Liver (tissue), 9 donors: ENCODE measurements around the gene PKD1L1. TPM values are rescaled to one million over a fixed set of nuclear protein-coding genes. Genes with fewer than 3 reads are reported as not detected.

ENCODE experiments used
- DNase-seq: peaks from one replicate; pipeline ENCODE4 v3.0.0-alpha.2; 2017; ENCODE audit warnings: low spot score
- H3K27ac ChIP-seq, 2 donors: one replicate each; pipeline ENCODE4 v1.7.0; 2013; ENCODE audit warnings: inconsistent platforms in 2 of 2, low read length in 2 of 2, control low read depth in 1 of 2, low read depth in 1 of 2, mild to moderate bottlenecking in 1 of 2
- H3K27me3 ChIP-seq, 4 donors: one replicate each; pipeline versions ENCODE4 v1.6.1 to v1.7.0; 2013; ENCODE audit warnings: low read length in 3 of 4, inconsistent platforms in 1 of 4, mild to moderate bottlenecking in 1 of 4, moderate library complexity in 1 of 4; ENCODE audit not compliant: control insufficient read depth in 4 of 4, insufficient read depth in 4 of 4
- H3K36me3 ChIP-seq, 4 donors: one replicate each; pipeline versions ENCODE4 v1.6.1 to v1.7.0; 2013; ENCODE audit warnings: low read length in 3 of 4, mild to moderate bottlenecking in 3 of 4, low read depth in 1 of 4, moderate library complexity in 1 of 4; ENCODE audit not compliant: control insufficient read depth in 4 of 4, insufficient read depth in 3 of 4
- H3K4me1 ChIP-seq, 4 donors: one replicate each; pipeline versions ENCODE4 v1.6.1 to v1.7.0; 2013; ENCODE audit warnings: low read length in 3 of 4, mild to moderate bottlenecking in 3 of 4, moderate library complexity in 1 of 4; ENCODE audit not compliant: control insufficient read depth in 4 of 4, insufficient read depth in 4 of 4
- H3K4me3 ChIP-seq, 3 donors: one replicate each; pipeline versions ENCODE4 v1.6.1 to v1.7.0; 2013; ENCODE audit warnings: low read length in 3 of 3, control low read depth in 1 of 3, low read depth in 1 of 3, mild to moderate bottlenecking in 1 of 3
- H3K9ac ChIP-seq, 2 donors: one replicate each; pipeline ENCODE4 v1.7.0; 2013; ENCODE audit warnings: low read length in 2 of 2, mild to moderate bottlenecking in 2 of 2, moderate library complexity in 2 of 2, control low read depth in 1 of 2, low read depth in 1 of 2
- H3K9me3 ChIP-seq, 4 donors: one replicate each; pipeline versions ENCODE4 v1.6.1 to v1.7.0; 2013; ENCODE audit warnings: low read length in 3 of 4; ENCODE audit not compliant: control insufficient read depth in 4 of 4
- GABPA ChIP-seq, 2 donors: IDR thresholded peaks in 1 of 2; conservative IDR thresholded peaks in 1 of 2; 2 replicates each; pipeline ENCODE4 v1.6.1; 2016; ENCODE audit warnings: antibody characterized with exemption in 2 of 2, mild to moderate bottlenecking in 1 of 2, moderate library complexity in 1 of 2
- NR2F2 ChIP-seq: IDR thresholded peaks from 2 replicates; pipeline ENCODE4 v1.6.1; 2016; ENCODE audit warnings: antibody characterized with exemption
- RXRA ChIP-seq, 2 donors: IDR thresholded peaks; 2 replicates each; pipeline ENCODE4 v1.6.1; 2017 to 2018; ENCODE audit warnings: antibody characterized with exemption in 2 of 2, mild to moderate bottlenecking in 1 of 2
- SP1 ChIP-seq: IDR thresholded peaks from 2 replicates; pipeline ENCODE4 v1.6.1; 2018; ENCODE audit warnings: antibody characterized with exemption, mild to moderate bottlenecking
- YY1 ChIP-seq: IDR thresholded peaks from 2 replicates; pipeline ENCODE4 v1.6.1; 2016; ENCODE audit warnings: antibody characterized with exemption, mild to moderate bottlenecking
- WGBS: extraction: QIAGEN DNeasy Blood & Tissue Kit; methylation state at CpG from one replicate; pipeline ENCODE4 v1.1.7; 2013; 5-methylcytosine and 5-hydroxymethylcytosine counted together
- polyA plus RNA-seq, 2 donors: library from polyadenylated mRNA; stranded (reverse) in 1 of 2; unstranded in 1 of 2; fragments of 200-250 nt in 1 of 2; fragments of >200 nt in 1 of 2; fragmentation: Nextera tagmentation in 1 of 2; extraction: Ambion mirVana in 1 of 2; gene quantifications; one replicate each; pipeline versions ENCODE4 v1.2.1 to v1.2.3, GENCODE V29; 2013 to 2015
- total RNA-seq, 2 donors: library from RNA; depleted of rRNA; stranded (reverse); fragments of >200 nt; gene quantifications; one replicate each; pipeline ENCODE4 v1.2.3, GENCODE V29; 2014
- TF ChIP-seq, protein P1 (sequence below): IDR thresholded peaks from 2 replicates; pipeline ENCODE4 v1.6.1; 2016; ENCODE audit warnings: antibody characterized with exemption
- TF ChIP-seq, protein P2 (sequence below): fragments of 150-350 bp; IDR thresholded peaks from 2 replicates; pipeline ENCODE4 v1.5.1; 2017; ENCODE audit warnings: improper control_type of control experiment, low read depth, low read length; ENCODE audit not compliant: missing input control
- TF ChIP-seq, protein P3 (sequence below): IDR thresholded peaks from 2 replicates; pipeline ENCODE4 v1.6.1; 2016; ENCODE audit warnings: antibody characterized with exemption
- donor health status: healthy.
- donor health status: healthy.
- donor health status: healthy.
- donor health status: healthy.
- donor health status: healthy.

Gene PKD1L1
- total and polyA plus RNA-seq, 4 donors, result 0.08 to 0.25 (median 0.11) TPM

DNA sequence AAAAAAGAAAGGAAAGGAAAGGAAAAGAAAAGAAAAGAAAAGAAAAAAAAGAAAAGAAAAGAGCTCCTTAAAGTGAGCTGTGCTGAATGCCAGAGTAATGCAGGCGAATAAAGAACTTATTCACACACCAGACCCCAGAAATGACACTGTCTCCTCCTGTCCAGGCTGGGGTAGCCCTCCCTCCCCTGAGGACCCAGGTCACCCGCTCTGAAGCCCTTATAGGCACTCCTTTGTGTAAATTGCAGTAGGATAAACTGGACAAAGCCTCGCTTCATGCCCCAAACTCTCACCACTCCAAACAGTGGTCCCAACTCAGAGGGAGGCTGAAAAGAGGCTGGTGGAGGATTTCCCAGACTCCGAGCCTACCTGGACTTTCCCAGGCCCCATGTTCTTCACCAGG is 46.3 kb downstream of the PKD1L1 start:
- Histone ChIP-seq H3K4me3 (no peak overlapping the region), H3K27ac (no peak overlapping the region), H3K4me1 (no peaks in the 10 kb centered on the region), H3K27me3 (no peaks in the 10 kb centered on the region), H3K36me3 (no peaks in the 10 kb centered on the region), H3K9ac (no peak overlapping the region), H3K9me3 (no peaks in the 10 kb centered on the region)
- TF ChIP-seq RXRA (IDR thresholded peaks at IDR 0.05), result no peak
- TF ChIP-seq, protein P1, sequence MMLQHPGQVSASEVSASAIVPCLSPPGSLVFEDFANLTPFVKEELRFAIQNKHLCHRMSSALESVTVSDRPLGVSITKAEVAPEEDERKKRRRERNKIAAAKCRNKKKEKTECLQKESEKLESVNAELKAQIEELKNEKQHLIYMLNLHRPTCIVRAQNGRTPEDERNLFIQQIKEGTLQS, result no peak
- TF ChIP-seq, protein P2, sequence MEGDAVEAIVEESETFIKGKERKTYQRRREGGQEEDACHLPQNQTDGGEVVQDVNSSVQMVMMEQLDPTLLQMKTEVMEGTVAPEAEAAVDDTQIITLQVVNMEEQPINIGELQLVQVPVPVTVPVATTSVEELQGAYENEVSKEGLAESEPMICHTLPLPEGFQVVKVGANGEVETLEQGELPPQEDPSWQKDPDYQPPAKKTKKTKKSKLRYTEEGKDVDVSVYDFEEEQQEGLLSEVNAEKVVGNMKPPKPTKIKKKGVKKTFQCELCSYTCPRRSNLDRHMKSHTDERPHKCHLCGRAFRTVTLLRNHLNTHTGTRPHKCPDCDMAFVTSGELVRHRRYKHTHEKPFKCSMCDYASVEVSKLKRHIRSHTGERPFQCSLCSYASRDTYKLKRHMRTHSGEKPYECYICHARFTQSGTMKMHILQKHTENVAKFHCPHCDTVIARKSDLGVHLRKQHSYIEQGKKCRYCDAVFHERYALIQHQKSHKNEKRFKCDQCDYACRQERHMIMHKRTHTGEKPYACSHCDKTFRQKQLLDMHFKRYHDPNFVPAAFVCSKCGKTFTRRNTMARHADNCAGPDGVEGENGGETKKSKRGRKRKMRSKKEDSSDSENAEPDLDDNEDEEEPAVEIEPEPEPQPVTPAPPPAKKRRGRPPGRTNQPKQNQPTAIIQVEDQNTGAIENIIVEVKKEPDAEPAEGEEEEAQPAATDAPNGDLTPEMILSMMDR, result no peak
- 95% methylated on average over 4 of the region's 4 CpGs for WGBS
- no peak for DNase-seq

DNA sequence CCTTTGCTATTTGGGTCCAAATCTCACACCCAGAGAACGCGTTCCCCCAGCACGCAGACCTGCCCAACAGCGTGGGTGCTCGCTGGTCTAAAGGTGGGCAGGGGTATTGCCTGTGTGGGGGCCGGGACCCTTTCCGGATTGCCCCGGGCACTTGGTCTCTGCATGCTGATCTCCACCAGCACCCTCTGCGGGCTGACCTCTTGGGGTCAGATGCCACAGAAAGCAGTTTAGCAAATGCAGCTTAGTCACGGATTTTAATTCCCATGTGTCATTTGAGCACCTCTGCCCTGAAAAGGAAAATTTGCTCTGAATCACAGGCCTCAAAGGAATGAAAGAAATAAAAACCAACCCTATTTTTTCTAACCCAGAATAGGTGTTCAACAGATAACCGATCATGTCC is 46.7 kb downstream of the PKD1L1 start:
- Histone ChIP-seq H3K9me3 (no peaks in the 10 kb centered on the region), H3K9ac (no peak overlapping the region), H3K4me3 (no peak overlapping the region), H3K4me1 (no peaks in the 10 kb centered on the region), H3K27ac (no peak overlapping the region), H3K36me3 (no peaks in the 10 kb centered on the region), H3K27me3 (no peaks in the 10 kb centered on the region)
- DNase-seq, result no peak
- TF ChIP-seq SP1, result no peak
- no peak for TF ChIP-seq NR2F2
- 85% methylated on average over 11 of the region's 11 CpGs for WGBS

DNA sequence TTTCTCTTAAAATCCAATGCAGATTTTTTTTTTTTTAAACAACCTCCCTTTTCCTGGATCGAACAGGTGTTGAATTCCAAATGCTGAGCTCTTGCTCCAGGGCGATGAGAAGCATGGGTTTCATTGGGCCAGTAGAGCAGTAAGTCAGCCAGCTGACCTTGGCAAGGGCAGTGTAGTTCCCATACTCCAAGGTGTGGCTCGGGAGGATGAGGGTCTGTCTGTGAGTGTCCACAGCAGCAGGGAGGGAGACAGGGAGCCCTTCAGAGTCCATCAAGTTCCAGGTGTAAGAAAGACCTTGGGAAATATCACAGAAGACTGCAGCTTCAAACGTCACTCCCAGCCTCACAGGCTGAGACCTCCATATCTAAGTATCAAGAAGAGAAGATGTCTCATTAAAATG is 50.4 kb downstream of the PKD1L1 start:
- no peaks in the 10 kb centered on the region for H3K27me3 ChIP-seq
- no peak for TF ChIP-seq YY1
- H3K4me1 ChIP-seq, result no peaks in the 10 kb centered on the region
- no peak overlapping the region for H3K4me3 ChIP-seq
- DNase-seq, result no peak
- WGBS, result 88% methylated on average over 4 of the region's 4 CpGs
- no peaks in the 10 kb centered on the region for H3K36me3 ChIP-seq
- H3K9me3 ChIP-seq, result no peaks in the 10 kb centered on the region
- H3K9ac ChIP-seq, result no peak overlapping the region
- H3K27ac ChIP-seq, result no peak overlapping the region

DNA sequence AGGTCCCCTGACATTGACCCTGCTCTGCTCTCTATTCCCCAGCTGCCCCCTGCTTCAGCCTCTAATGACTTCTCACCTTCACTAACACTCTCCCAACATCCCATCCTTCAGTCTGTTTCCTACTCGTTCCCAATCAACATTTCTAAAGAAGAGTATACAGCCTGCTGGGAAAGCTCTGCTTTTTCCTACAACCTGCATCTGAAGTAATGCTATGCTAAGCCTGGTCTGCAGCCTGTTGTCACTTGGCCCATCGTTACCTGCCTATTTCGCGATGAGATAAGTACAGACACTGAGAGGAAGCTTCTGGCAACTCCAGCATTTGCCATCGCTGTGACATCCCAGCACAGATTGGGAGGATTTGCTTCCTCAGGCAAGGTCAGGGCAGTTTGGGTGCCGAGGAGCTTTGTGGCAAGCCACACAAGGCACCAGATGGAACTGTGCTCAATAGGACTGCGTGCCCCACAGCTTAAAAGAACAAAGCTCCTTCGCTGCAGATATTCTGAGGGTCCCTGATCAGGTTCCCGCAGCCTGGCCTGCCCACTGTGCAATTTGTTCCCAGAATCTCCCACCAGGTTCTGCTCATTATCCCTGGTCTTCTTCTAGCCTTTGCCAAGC is 51.4 kb downstream of the PKD1L1 start:
- Histone ChIP-seq H3K27me3 (no peaks in the 10 kb centered on the region), H3K9me3 (no peaks in the 10 kb centered on the region), H3K4me3 (no peak overlapping the region), H3K27ac (no peak overlapping the region), H3K4me1 (no peaks in the 10 kb centered on the region), H3K9ac (no peak overlapping the region), H3K36me3 (no peaks in the 10 kb centered on the region)
- DNase-seq, result no peak
- TF ChIP-seq GABPA (IDR thresholded peaks at IDR 0.05 in 1 of 2, conservative IDR thresholded peaks at IDR 0.05 in 1 of 2), result no peak
- no peak for TF ChIP-seq SP1
- no peak for TF ChIP-seq NR2F2
- TF ChIP-seq, protein P3, sequence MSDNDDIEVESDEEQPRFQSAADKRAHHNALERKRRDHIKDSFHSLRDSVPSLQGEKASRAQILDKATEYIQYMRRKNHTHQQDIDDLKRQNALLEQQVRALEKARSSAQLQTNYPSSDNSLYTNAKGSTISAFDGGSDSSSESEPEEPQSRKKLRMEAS, result no peak
- WGBS, result 57% methylated on average over 9 of the region's 9 CpGs
